ENCODE data around the gene BCLAF3. TPM values are rescaled to one million over a fixed set of nuclear protein-coding genes. Genes with fewer than 3 reads are reported as not detected.
A peak's percentile ranks its signal among the peaks of the same experiment; 100 is the strongest.

BCLAF3 gene
- total and polyA plus RNA-seq, 7 experiments from 2014 or later: 2.3 to 14.1 (median 7.0) TPM

- intact Hi-C loops (cut with micrococcal nuclease): no loop called here
- Histone ChIP-seq H3K4me3 (ENCODE audit: low read length) (no peak overlapping the region), H3K27ac (ENCODE audit: low read depth, low read length) (no peak overlapping the region), H3K4me1 (ENCODE audit: control insufficient read depth in 2 of 2, insufficient read depth in 2 of 2, low read length in 2 of 2) (no peaks in the 10 kb centered on the region), H3K36me3 (ENCODE audit: control insufficient read depth in 2 of 3, insufficient read depth in 3 of 3, low read length in 3 of 3) (no peaks in the 10 kb centered on the region), H3K27me3 (ENCODE audit: control insufficient read depth in 2 of 2, insufficient read depth in 2 of 2, low read length in 2 of 2) (no peaks in the 10 kb centered on the region), H3K9me3 (ENCODE audit: control insufficient read depth in 2 of 3, low read length in 3 of 3) (no peaks in the 10 kb centered on the region)
- DNase-seq (no peak), ATAC-seq (no peak)
- ChIA-PET CTCF (no interaction called here), POLR2A (no interaction called here)
- H3K36me3 Mint-ChIP-seq: peaks cover 0 to 26% (median 12%) of the 10 kb centered on the region in 5 donors
- H3K27me3 Mint-ChIP-seq: no peaks in the 10 kb centered on the region
- peaks cover 0 to 3% (median 0%) of the 10 kb centered on the region in 7 donors for H3K4me1 Mint-ChIP-seq
- H3K9me3 Mint-ChIP-seq: no peaks in the 10 kb centered on the region
- H3K4me3 Mint-ChIP-seq: no peak overlapping the region
- peak overlapping the region in 1 of 9 donors; percentile 45 for H3K27ac Mint-ChIP-seq
Observed at GRCh38 chrX:19953145-19953544, 37.7 kb downstream of the BCLAF3 start.

- Mint-ChIP-seq H3K27me3 (no peaks in the 10 kb centered on the region), H3K36me3 (peaks cover 6 to 34% (median 23%) of the 10 kb centered on the region in 5 donors), H3K27ac (peak overlapping the region in 1 of 9 donors; percentile 22), H3K4me1 (peaks cover 0 to 1% (median 0%) of the 10 kb centered on the region in 7 donors), H3K4me3 (no peak overlapping the region), H3K9me3 (peaks cover 0 to 5% (median 0%) of the 10 kb centered on the region in 11 donors)
- ChIA-PET CTCF (no interaction called here), POLR2A (interaction anchor here (1.2 kb wide), 1 partner anchor 330 kb away, joined by 3 read pairs; no protein-coding TSS in a partner anchor)
- Histone ChIP-seq H3K4me1 (ENCODE audit: control insufficient read depth in 2 of 2, insufficient read depth in 2 of 2, low read length in 2 of 2) (no peaks in the 10 kb centered on the region), H3K9me3 (ENCODE audit: control insufficient read depth in 2 of 3, low read length in 3 of 3) (no peaks in the 10 kb centered on the region), H3K4me3 (ENCODE audit: low read length) (no peak overlapping the region), H3K27ac (ENCODE audit: low read depth, low read length) (no peak overlapping the region), H3K36me3 (ENCODE audit: control insufficient read depth in 2 of 3, insufficient read depth in 3 of 3, low read length in 3 of 3) (no peaks in the 10 kb centered on the region), H3K27me3 (ENCODE audit: control insufficient read depth in 2 of 2, insufficient read depth in 2 of 2, low read length in 2 of 2) (no peaks in the 10 kb centered on the region)
- ATAC-seq: no peak
- intact Hi-C loops (cut with micrococcal nuclease): no loop called here
- DNase-seq: no peak
Observed at GRCh38 chrX:19949340-19949739, 41.5 kb downstream of the BCLAF3 start.

- H3K4me3 ChIP-seq (ENCODE audit: low read length): no peak overlapping the region
- H3K9me3 Mint-ChIP-seq: peaks cover 0 to 5% (median 0%) of the 10 kb centered on the region in 11 donors
- DNase-seq: no peak
- ATAC-seq: no peak
- peaks cover 6 to 27% (median 21%) of the 10 kb centered on the region in 5 donors for H3K36me3 Mint-ChIP-seq
- ChIA-PET POLR2A (no interaction called here), CTCF (no interaction called here)
- H3K27ac ChIP-seq (ENCODE audit: low read depth, low read length): no peak overlapping the region
- H3K27me3 ChIP-seq (ENCODE audit: control insufficient read depth in 2 of 2, insufficient read depth in 2 of 2, low read length in 2 of 2): no peaks in the 10 kb centered on the region
- H3K36me3 ChIP-seq (ENCODE audit: control insufficient read depth in 2 of 3, insufficient read depth in 3 of 3, low read length in 3 of 3): no peaks in the 10 kb centered on the region
- intact Hi-C loops (cut with micrococcal nuclease): no loop called here
- H3K4me1 Mint-ChIP-seq: no peaks in the 10 kb centered on the region
- no peaks in the 10 kb centered on the region for H3K27me3 Mint-ChIP-seq
- H3K27ac Mint-ChIP-seq: no peak overlapping the region
- no peak overlapping the region for H3K4me3 Mint-ChIP-seq
- no peaks in the 10 kb centered on the region for H3K4me1 ChIP-seq (ENCODE audit: control insufficient read depth in 2 of 2, insufficient read depth in 2 of 2, low read length in 2 of 2)
- H3K9me3 ChIP-seq (ENCODE audit: control insufficient read depth in 2 of 3, low read length in 3 of 3): no peaks in the 10 kb centered on the region
Observed at GRCh38 chrX:19947612-19948011, 43.2 kb downstream of the BCLAF3 start.

Small RNA genes lying within 50 kb of the gene (microRNA-seq; reads per million reads assigned to microRNA genes)
- gene MIR23C (ENCODE audit: borderline microRNAs expressed): 2.1 reads per million

Other genes with a start within 250 kb of the BCLAF3 start
- gene SH3KBP1, start 103.5 kb downstream of the BCLAF3 start, total RNA-seq: 100 to 1,000 TPM; 103 to 130 (median 129) TPM
- 100 to 1,000 TPM; 137 to 183 TPM for gene SH3KBP1, start 103.5 kb downstream of the BCLAF3 start, polyA plus RNA-seq
- gene MAP7D2, start 125.8 kb upstream of the BCLAF3 start, total RNA-seq: under 1 TPM in 4 of 5 experiments, not detected in 1; 0.13 to 0.22 (median 0.16) TPM
- under 1 TPM in 1 of 2 donors, not detected in 1; 0.14 TPM for gene MAP7D2, start 125.8 kb upstream of the BCLAF3 start, polyA plus RNA-seq
- 10 to 100 TPM; 40.2 to 67.5 (median 51.6) TPM for gene EIF1AX, start 150.8 kb upstream of the BCLAF3 start, total RNA-seq
- 100 to 1,000 TPM in 1 of 2 donors, 10 to 100 TPM in 1; 94.4 to 133 TPM for gene EIF1AX, start 150.8 kb upstream of the BCLAF3 start, polyA plus RNA-seq